Kidney capillary endothelial cell (primary cell): ENCODE measurements around the gene HEBP1.

Experiments used
- DNase-seq: peaks from one replicate; pipeline ENCODE4 v3.0.0-alpha.2; 2018; ENCODE audit warnings: low spot score

The HEBP1 gene

GRCh38 chr12:12990700-12991468 is 9.2 kb downstream of the HEBP1 start:
- DNase-seq = no peak

- DNase-seq = no peak
These were observed 12.6 kb downstream of the HEBP1 start for GRCh38 chr12:12987421-12987820.

- DNase-seq = no peak
These were observed 13.2 kb downstream of the HEBP1 start for GRCh38 chr12:12986775-12987331.

GRCh38 chr12:12985817-12986408 is 14.2 kb downstream of the HEBP1 start:
- peak; percentile 53 for DNase-seq

GRCh38 chr12:12984149-12984548 is 15.9 kb downstream of the HEBP1 start:
- no peak for DNase-seq

GRCh38 chr12:12983420-12984035 is 16.5 kb downstream of the HEBP1 start:
- DNase-seq = peak; percentile 63

- no peak for DNase-seq
These were observed 17.7 kb downstream of the HEBP1 start for GRCh38 chr12:12982331-12982730.

GRCh38 chr12:12979731-12980259 is 20.3 kb downstream of the HEBP1 start:
- peak; percentile 86 for DNase-seq

- no peak for DNase-seq
These were observed 20.9 kb downstream of the HEBP1 start for GRCh38 chr12:12979126-12979525.

- no peak for DNase-seq
These were observed 22.8 kb downstream of the HEBP1 start for GRCh38 chr12:12977231-12977630.

- peak; percentile 65 for DNase-seq
These were observed 23.7 kb downstream of the HEBP1 start for GRCh38 chr12:12976366-12976765.

GRCh38 chr12:12975322-12976077 is 24.6 kb downstream of the HEBP1 start:
- peak; percentile 36 for DNase-seq

- DNase-seq = no peak
These were observed 25.9 kb downstream of the HEBP1 start for GRCh38 chr12:12974211-12974610.

GRCh38 chr12:12973019-12973418 is 27.0 kb downstream of the HEBP1 start:
- no peak for DNase-seq

- DNase-seq = no peak
These were observed 34.2 kb downstream of the HEBP1 start for GRCh38 chr12:12965836-12966235.

- no peak for DNase-seq
These were observed 35.8 kb downstream of the HEBP1 start for GRCh38 chr12:12964255-12964654.

- DNase-seq = no peak
These were observed 39.3 kb downstream of the HEBP1 start for GRCh38 chr12:12960639-12961209.

- no peak for DNase-seq
These were observed 41.2 kb downstream of the HEBP1 start for GRCh38 chr12:12958886-12959285.

GRCh38 chr12:12954878-12955625 is 45.0 kb downstream of the HEBP1 start:
- no peak for DNase-seq

- DNase-seq = no peak
These were observed 45.7 kb downstream of the HEBP1 start for GRCh38 chr12:12954356-12954755.

- no peak for DNase-seq
These were observed 48.0 kb downstream of the HEBP1 start, which contains the start of gene GPRC5D for GRCh38 chr12:12952036-12952435. GPRC5D (minus strand) TSS chr12:12952170; CDS start chr12:12950384, 1,786 bp downstream.
